ENCODE results near the gene LAMP2.

- TF ChIP-seq EZH2 (IDR thresholded peaks at IDR 0.05; ENCODE audit: low read depth, unreplicated experiment) (no peak), JUNB (IDR thresholded peaks at IDR 0.05; ENCODE audit: unreplicated experiment) (no peak)
- TF ChIP-seq, protein P1, sequence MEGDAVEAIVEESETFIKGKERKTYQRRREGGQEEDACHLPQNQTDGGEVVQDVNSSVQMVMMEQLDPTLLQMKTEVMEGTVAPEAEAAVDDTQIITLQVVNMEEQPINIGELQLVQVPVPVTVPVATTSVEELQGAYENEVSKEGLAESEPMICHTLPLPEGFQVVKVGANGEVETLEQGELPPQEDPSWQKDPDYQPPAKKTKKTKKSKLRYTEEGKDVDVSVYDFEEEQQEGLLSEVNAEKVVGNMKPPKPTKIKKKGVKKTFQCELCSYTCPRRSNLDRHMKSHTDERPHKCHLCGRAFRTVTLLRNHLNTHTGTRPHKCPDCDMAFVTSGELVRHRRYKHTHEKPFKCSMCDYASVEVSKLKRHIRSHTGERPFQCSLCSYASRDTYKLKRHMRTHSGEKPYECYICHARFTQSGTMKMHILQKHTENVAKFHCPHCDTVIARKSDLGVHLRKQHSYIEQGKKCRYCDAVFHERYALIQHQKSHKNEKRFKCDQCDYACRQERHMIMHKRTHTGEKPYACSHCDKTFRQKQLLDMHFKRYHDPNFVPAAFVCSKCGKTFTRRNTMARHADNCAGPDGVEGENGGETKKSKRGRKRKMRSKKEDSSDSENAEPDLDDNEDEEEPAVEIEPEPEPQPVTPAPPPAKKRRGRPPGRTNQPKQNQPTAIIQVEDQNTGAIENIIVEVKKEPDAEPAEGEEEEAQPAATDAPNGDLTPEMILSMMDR (conservative IDR thresholded peaks at IDR 0.05; ENCODE audit: low read depth in 2 of 2) = no peak
Observed at GRCh38 chrX:120456973-120457372, 12.1 kb downstream of the LAMP2 start.
